ENCODE results near the gene VPS37D.

- TF ChIP-seq CTCF (IDR thresholded peaks at IDR 0.05): no peak
- no peak for TF ChIP-seq POLR2A (IDR thresholded peaks at IDR 0.05)
Measured at GRCh38 chr7:73688288-73688687, 20.7 kb downstream of the VPS37D start.
